HG02840 (cell line): ENCODE measurements around the gene NRG3.
"Not testable (repeated sequence)": the region's sequence is repeated elsewhere in the genome, so short reads cannot be mapped to it uniquely, and the experiment has no call there.

ENCODE experiments used
- ATAC-seq: cut with Tn5 transposase; IDR thresholded peaks from one replicate; pipeline ENCODE4 v1.9.1; 2021; ENCODE audit warnings: mild to moderate bottlenecking, moderate library complexity, moderate number of reproducible peaks; ENCODE audit not compliant: unreplicated experiment, low FRiP score

The NRG3 gene

GRCh38 chr10:82643076-82643475 is 768.1 kb downstream of the NRG3 start:
- ATAC-seq = no peak

GRCh38 chr10:82643601-82644000 is 768.6 kb downstream of the NRG3 start:
- ATAC-seq = no peak

GRCh38 chr10:82645221-82645620 is 770.2 kb downstream of the NRG3 start:
- no peak for ATAC-seq

DNA sequence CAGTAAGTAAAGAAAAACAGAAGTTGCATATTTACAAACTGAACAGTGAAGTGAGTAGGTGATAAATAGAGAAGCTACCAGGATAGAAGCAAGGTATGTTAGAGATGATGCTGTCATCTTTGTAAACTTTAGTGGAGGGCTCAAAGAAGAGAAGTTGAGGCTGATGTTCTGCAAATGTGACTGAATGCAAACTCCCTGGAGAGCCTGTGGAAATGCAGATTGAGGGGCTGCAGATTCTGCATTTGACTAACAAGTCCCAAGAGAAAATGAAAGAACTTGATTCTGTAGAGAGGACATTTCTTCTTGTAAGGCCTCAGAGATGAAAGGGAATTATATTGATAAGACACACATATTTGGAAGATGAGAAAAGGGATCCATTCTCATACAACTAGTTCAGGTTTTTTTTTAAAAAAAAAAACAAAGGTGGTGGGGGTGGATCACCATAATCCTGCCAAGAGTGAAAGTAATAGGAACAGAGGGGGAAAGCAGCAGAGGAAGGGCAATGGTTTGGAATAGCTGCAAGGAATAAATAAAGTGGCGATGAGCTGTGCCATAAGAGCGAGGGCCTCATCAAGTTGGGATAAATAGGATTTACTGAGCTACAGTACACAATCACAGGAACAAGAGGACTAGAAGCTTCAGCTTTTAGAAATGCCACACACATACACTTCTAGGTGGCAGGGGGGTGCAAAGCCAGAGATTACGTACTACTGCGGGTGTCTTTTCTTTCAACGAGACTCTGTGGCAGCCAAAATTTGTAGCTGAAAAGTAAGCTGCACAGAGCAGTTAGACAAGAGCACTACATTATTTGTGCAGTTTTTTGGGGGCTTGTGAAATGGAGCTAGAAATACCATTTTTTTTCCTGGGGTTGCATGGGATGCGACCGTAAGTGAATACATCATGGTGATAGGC is 778.5 kb downstream of the NRG3 start:
- no peak for ATAC-seq

- no peak for ATAC-seq
These were observed 785.2 kb downstream of the NRG3 start for GRCh38 chr10:82660205-82660604.

- ATAC-seq = no peak
These were observed 786.0 kb downstream of the NRG3 start for GRCh38 chr10:82660986-82661385.

GRCh38 chr10:82661701-82662100 is 786.7 kb downstream of the NRG3 start:
- ATAC-seq = no peak

- ATAC-seq = no peak
These were observed 793.4 kb downstream of the NRG3 start for GRCh38 chr10:82668221-82668895.

DNA sequence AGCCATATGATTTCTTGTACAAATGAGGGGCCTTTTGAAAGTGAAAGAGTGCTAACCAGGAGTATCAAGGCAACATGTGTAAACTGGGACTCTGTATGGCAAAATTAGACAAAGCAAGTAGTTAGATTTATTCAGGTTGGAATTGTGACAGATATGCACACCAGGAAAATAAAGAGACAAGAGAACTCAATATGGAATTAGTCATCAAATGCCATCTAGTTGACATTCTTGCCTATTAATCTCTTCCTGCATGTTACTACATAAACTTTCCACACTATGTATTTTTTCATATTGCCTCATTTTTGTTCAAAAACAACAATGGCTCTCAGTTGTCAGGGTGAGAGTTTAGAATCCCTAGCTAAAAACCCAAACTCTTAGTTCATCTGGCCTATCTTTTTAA is 799.0 kb downstream of the NRG3 start:
- ATAC-seq = no peak

DNA sequence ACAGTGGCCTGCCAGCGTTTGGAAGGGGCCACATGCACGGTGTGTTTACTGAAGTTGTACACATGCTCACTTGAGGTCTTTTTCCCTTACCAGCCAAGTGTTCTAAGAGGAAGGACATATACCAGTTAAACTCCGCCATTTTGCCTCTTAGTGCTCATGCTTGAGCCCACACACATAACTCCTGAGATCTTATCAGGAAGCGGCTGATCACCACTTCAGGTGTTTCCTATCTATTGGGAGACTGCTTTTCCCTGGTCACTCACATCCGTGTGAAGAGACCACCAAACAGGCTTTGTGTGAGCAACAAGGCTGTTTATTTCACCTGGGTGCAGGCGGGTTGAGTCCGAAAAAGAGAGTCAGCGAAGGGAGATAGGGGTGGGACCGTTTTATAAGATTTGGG is 802.9 kb downstream of the NRG3 start:
- not testable (repeated sequence) for ATAC-seq

GRCh38 chr10:82678451-82678850 is 803.5 kb downstream of the NRG3 start:
- not testable (repeated sequence) for ATAC-seq

- no peak for ATAC-seq
These were observed 805.6 kb downstream of the NRG3 start for GRCh38 chr10:82680608-82681007.

- no peak for ATAC-seq
These were observed 809.0 kb downstream of the NRG3 start for GRCh38 chr10:82683945-82684344.

GRCh38 chr10:82685087-82685486 is 810.1 kb downstream of the NRG3 start:
- ATAC-seq = no peak

DNA sequence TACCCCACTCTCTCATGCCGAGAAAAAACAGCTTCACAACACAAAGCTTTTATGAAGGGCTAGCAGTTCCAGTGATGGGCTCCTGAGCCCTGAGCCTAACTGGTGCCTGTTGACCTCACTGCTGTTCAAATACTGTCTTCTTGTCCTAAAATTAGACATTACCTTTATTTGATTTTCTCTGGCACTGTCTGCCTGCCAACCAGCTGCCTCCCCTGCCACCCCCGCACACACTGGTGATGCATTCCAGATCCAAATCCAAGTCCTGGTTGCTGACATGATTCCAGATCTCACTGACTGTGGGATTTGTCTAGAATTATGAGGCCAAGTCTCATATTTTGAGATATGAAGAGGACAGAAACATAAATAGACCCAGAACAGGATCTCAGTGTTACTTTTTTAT is 816.2 kb downstream of the NRG3 start:
- no peak for ATAC-seq

- ATAC-seq = no peak
These were observed 817.5 kb downstream of the NRG3 start for GRCh38 chr10:82692458-82692857.

DNA sequence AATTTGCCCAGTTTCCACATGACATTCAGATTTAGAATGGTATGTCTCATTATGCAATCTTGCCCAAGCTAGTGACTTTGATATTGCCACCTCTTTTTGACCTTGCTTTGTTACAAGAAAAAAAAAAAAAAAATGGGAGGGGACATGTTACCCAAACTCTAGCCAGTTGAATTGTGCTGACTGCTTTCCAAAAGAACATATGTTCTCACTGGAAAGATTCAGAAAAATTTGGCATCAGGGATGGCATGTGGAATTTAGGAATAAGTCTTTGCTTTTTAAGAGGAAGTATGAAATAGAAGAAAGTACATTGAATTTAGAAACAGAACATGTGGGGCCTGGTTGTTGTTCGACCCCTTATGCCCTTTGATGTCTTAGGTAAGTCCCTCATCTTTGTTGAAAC is 846.8 kb downstream of the NRG3 start:
- ATAC-seq = no peak

GRCh38 chr10:82722273-82722672 is 847.3 kb downstream of the NRG3 start:
- no peak for ATAC-seq

DNA sequence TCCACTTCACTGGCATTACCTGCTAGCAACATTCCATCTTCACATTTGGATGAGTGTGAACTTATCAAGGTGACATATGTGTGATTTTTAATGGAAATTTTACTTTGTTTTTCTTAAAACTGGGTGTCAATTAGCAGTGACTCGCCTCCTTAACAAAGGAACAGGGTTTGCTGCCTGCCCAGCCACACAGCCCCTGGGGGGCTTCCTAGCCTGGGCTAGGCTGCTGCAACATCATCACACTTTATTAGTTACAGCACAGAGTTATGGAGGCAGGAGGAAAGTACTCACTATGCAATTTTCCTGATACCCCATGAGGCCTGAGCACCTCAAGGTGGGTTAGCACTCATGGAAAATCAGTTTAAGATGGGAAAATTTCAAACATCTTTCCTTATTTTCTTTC is 861.3 kb downstream of the NRG3 start:
- ATAC-seq = no peak

- ATAC-seq = no peak
These were observed 862.6 kb downstream of the NRG3 start for GRCh38 chr10:82737549-82737948.

GRCh38 chr10:82738592-82738991 is 863.6 kb downstream of the NRG3 start:
- no peak for ATAC-seq

GRCh38 chr10:82742478-82742877 is 867.5 kb downstream of the NRG3 start:
- no peak for ATAC-seq
